GM19468 (cell line): ENCODE data around the gene FAM120C.

ENCODE experiments used
- ATAC-seq: cut with Tn5 transposase; IDR thresholded peaks from one replicate; pipeline ENCODE4 v1.9.1; 2021; ENCODE audit warnings: mild to moderate bottlenecking, moderate library complexity, moderate number of reproducible peaks; ENCODE audit not compliant: unreplicated experiment; ENCODE audit errors: extremely low read depth

Gene FAM120C

DNA sequence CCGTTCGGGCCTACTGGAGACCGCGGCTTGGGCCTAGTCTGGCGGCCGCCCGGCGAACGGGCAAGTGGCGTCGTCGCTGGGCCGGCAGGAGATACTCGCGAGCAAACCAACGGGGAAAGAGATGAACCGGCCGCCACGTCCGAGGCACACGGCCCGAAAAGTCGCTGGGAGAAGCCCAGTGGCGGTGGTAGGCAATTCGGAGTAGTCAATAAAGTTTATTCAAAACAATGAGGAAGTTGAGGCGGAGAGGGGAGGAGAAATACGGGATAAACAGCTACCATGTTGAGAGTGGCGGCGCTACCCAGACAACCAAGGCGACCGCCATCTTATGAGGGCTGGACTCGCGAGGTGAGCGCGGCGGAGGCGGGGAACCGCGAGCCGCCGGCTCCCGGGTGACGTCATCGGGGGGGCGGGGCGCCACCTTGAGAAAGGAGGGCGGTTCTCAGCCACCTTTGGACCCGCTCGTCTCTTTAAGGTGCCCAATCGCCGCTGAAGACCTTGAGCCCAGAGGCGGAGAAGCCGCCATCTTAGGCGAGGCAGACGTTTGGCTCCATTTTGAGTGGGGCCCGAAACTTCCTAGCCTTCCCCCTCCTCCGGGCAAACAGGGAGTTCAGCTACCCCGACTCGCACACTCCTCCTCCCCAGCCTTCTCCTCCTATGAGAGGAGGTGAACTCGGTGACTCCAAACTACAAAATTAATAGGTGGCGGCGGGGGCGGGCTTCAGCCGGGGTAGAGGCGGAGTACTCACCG is 138.8 kb downstream of the FAM120C start, which contains the start of gene PHF8:
Gene PHF8, minus strand, starts transcription at position 348 of the 751 bp plus-strand sequence. CDS start 1,745 bp downstream, outside the sequence.
- ATAC-seq: peak; percentile 81

- ATAC-seq: no peak
Measured at GRCh38 chrX:54043541-54044125, 139.4 kb downstream of the FAM120C start.

- ATAC-seq: no peak
Measured at GRCh38 chrX:54043056-54043455, 140.0 kb downstream of the FAM120C start.

- no peak for ATAC-seq
Measured at GRCh38 chrX:54042609-54043021, 140.4 kb downstream of the FAM120C start.

DNA sequence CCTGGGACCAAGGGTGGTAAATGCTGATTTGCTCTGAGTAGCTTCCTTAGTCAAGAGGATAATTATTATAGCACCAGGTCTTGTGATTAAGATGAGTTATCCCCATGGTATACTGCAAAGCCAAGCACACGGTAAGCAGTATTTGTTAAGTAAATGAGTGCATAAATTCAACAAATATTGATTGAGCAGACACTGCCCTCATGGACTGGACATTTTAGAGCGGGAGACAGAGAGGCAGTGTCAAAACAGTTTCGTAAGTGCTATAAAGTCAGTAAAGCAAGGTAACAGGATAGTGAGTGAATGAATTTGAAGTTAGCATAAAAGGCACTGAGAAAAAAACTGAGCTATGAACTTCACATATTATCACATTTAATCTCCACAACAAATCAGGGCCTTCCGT is 152.7 kb downstream of the FAM120C start:
- ATAC-seq: no peak

GRCh38 chrX:54029529-54030143 is 153.4 kb downstream of the FAM120C start:
- no peak for ATAC-seq

- no peak for ATAC-seq
Measured at GRCh38 chrX:54024350-54024749, 158.7 kb downstream of the FAM120C start.
